ENCODE results near the gene LACTBL1. TPM values are rescaled to one million over a fixed set of nuclear protein-coding genes. Genes with fewer than 3 reads are reported as not detected.

LACTBL1 gene
- total RNA-seq, 1 experiment from 2014 or later = not detected

DNA sequence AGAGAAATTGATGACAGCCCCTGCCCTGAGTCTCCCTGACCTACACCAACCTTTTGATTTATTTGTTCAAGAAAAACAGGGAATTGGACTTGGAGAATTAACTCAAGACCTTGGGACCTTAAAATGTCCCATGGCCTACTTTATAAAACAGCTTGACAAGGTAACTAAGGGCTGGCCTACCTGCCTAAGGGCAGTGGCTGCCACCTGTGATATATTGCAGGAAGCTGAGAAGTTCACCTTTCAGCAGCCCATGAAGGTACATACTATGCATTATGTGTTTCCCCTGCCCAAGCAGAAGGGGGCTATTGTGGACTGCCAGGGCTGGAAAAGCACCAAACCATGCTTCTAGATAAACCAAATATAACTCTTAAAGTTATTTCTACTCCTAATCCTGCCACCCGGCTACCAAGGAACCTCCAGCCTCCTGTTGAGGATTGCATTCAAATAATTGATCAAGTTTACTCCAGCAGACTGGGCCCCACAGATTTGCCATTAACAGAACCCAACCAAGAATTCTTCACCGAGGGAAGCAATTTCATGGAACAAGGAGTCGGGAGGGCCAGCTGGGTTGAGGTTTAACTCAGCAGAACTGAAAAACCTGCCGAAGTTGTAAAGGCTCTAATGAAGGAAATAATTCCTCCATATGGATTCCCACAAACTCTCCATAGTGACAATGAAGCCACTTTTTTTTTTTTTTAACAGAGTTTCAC is 28.2 kb downstream of the LACTBL1 start:
- no peak for TF ChIP-seq CTCF (IDR thresholded peaks at IDR 0.05; ENCODE audit: unreplicated experiment)
- no peaks in the 10 kb centered on the region for H3K27me3 Mint-ChIP-seq (ENCODE audit: insufficient read depth, unreplicated experiment)

DNA sequence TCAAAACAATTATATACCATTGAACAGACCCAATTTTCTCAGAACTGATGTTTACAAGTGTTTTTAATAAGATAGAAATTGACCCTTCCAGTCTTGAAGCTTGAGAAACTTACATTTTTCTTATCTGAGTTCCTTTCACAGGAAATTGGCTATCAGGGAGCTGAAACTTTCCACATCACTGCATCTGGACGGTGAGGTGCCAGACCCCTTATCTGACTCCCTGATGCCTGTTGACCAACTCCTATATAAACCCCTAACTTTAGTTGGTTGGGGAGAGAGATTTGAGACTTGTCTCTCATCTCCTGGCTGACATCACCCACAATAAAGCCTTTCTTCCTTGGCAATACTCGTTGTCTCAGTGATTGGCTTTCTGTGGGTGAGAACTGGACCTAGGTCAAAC is 31.4 kb downstream of the LACTBL1 start:
- Mint-ChIP-seq H3K36me3 (ENCODE audit: insufficient read depth, unreplicated experiment) (no peaks in the 10 kb centered on the region), H3K27ac (ENCODE audit: low read depth, unreplicated experiment) (no peak overlapping the region), H3K9me3 (ENCODE audit: unreplicated experiment) (peaks cover 8% of the 10 kb centered on the region), H3K27me3 (ENCODE audit: insufficient read depth, unreplicated experiment) (no peaks in the 10 kb centered on the region), H3K4me1 (ENCODE audit: insufficient read depth, unreplicated experiment) (no peaks in the 10 kb centered on the region), H3K4me3 (ENCODE audit: unreplicated experiment) (no peak overlapping the region)
- no peak for DNase-seq (ENCODE audit: unreplicated experiment)
- ChIA-PET POLR2A (interaction anchor here (0.7 kb wide), 1 partner anchor 102 kb away, joined by 3 read pairs; no protein-coding TSS in a partner anchor), CTCF (no interaction called here)
- no peak for TF ChIP-seq CTCF (IDR thresholded peaks at IDR 0.05; ENCODE audit: unreplicated experiment)
- no TSS peak for BruUV-seq (replicated peaks)
- intact Hi-C loops (cut with micrococcal nuclease) = no loop called here

More for the DNA sequence above, 28.2 kb downstream of the LACTBL1 start:
- H3K36me3 Mint-ChIP-seq (ENCODE audit: insufficient read depth, unreplicated experiment) = no peaks in the 10 kb centered on the region
- H3K9me3 Mint-ChIP-seq (ENCODE audit: unreplicated experiment) = peaks cover 8% of the 10 kb centered on the region
- H3K4me3 Mint-ChIP-seq (ENCODE audit: unreplicated experiment) = no peak overlapping the region
- ChIA-PET CTCF (no interaction called here), POLR2A (interaction anchor here (0.6 kb wide), 1 partner anchor 53 kb away, joined by 3 read pairs; no protein-coding TSS in a partner anchor)
- intact Hi-C loops (cut with micrococcal nuclease) = no loop called here
- no TSS peak for BruUV-seq (replicated peaks)
- no peak for DNase-seq (ENCODE audit: unreplicated experiment)
- H3K27ac Mint-ChIP-seq (ENCODE audit: low read depth, unreplicated experiment) = no peak overlapping the region
- H3K4me1 Mint-ChIP-seq (ENCODE audit: insufficient read depth, unreplicated experiment) = no peaks in the 10 kb centered on the region

DNA sequence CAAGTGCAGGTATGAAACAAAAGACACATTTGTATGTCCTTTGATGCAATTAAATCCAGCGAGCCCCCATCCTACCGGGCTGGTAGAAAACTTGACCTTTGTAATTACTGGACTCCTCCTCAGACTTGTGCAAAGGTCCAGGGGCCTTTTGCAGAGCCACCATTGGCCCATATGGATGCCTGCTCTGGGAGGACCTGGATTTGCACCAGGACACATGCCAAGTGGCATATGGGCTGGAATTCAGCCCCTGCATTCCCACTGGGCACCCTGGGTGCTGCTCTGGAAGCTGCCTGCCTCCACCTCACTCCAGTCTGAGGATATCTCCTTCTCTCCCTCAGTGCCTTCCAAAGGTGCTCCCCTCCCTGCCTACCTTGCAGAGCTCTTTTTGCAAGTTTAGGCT is 36.0 kb downstream of the LACTBL1 start:
- no peak overlapping the region for H3K4me3 Mint-ChIP-seq (ENCODE audit: unreplicated experiment)
- H3K9me3 Mint-ChIP-seq (ENCODE audit: unreplicated experiment) = peaks cover 8% of the 10 kb centered on the region
- POLR2A ChIA-PET = no interaction called here
- DNase-seq (ENCODE audit: unreplicated experiment) = no peak
- peaks cover 11% of the 10 kb centered on the region for H3K27me3 Mint-ChIP-seq (ENCODE audit: insufficient read depth, unreplicated experiment)
- intact Hi-C loops (cut with micrococcal nuclease) = loop anchor here (10.0 kb wide), 1 partner anchor 512 kb away; no protein-coding TSS in a partner anchor
- CTCF ChIA-PET = interaction anchor here (0.8 kb wide), 1 partner anchor 28 kb away, joined by 3 read pairs; no protein-coding TSS in a partner anchor
- H3K27ac Mint-ChIP-seq (ENCODE audit: low read depth, unreplicated experiment) = no peak overlapping the region
- no TSS peak for BruUV-seq (replicated peaks)
- TF ChIP-seq CTCF (IDR thresholded peaks at IDR 0.05; ENCODE audit: unreplicated experiment) = no peak
- H3K4me1 Mint-ChIP-seq (ENCODE audit: insufficient read depth, unreplicated experiment) = no peaks in the 10 kb centered on the region
- H3K36me3 Mint-ChIP-seq (ENCODE audit: insufficient read depth, unreplicated experiment) = no peaks in the 10 kb centered on the region

DNA sequence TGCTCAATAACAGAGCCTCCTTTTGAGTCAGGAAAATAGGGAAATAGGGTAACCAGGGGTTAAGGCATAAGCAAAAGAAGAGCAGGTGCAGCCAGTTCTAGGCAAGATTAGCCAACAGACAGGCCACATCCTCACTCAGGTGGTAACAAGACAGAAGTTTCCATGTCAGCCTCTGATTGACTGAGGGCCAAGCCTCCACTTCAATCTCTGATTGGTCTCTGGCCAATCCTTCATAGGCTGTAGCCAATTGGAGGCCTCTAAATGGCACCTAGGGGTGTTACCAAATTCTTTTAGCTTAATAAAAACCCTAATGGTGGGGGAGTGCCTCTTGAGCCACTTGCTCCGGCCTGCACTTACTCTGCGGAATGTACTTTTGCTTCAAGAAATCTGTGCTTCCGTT is 37.2 kb downstream of the LACTBL1 start:
- BruUV-seq (replicated peaks) = no TSS peak
- intact Hi-C loops (cut with micrococcal nuclease) = loop anchor here (10.0 kb wide), 1 partner anchor 511 kb away; no protein-coding TSS in a partner anchor
- H3K27me3 Mint-ChIP-seq (ENCODE audit: insufficient read depth, unreplicated experiment) = peaks cover 11% of the 10 kb centered on the region
- H3K27ac Mint-ChIP-seq (ENCODE audit: low read depth, unreplicated experiment) = no peak overlapping the region
- H3K36me3 Mint-ChIP-seq (ENCODE audit: insufficient read depth, unreplicated experiment) = no peaks in the 10 kb centered on the region
- H3K4me3 Mint-ChIP-seq (ENCODE audit: unreplicated experiment) = no peak overlapping the region
- ChIA-PET CTCF (no interaction called here), POLR2A (no interaction called here)
- H3K4me1 Mint-ChIP-seq (ENCODE audit: insufficient read depth, unreplicated experiment) = no peaks in the 10 kb centered on the region
- H3K9me3 Mint-ChIP-seq (ENCODE audit: unreplicated experiment) = peaks cover 4% of the 10 kb centered on the region
- no peak for DNase-seq (ENCODE audit: unreplicated experiment)
- TF ChIP-seq CTCF (IDR thresholded peaks at IDR 0.05; ENCODE audit: unreplicated experiment) = no peak
